Activated CD4-positive, alpha-beta T cell treated with anti-CD3 and anti-CD28 coated beads, Interleukin-2, amount 50 U/mL, for 16 hours (primary cell): ENCODE data around the gene RASD1.

Source experiments
- DNase-seq: peaks from one replicate; pipeline ENCODE4 v3.0.0-alpha.2; 2020

Gene RASD1, protein sequence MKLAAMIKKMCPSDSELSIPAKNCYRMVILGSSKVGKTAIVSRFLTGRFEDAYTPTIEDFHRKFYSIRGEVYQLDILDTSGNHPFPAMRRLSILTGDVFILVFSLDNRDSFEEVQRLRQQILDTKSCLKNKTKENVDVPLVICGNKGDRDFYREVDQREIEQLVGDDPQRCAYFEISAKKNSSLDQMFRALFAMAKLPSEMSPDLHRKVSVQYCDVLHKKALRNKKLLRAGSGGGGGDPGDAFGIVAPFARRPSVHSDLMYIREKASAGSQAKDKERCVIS

GRCh38 chr17:17496189-17497064 is at the start of gene RASD1:
Gene RASD1 (minus strand): TSS chr17:17496395. CDS start chr17:17496181, 214 bp downstream.
- peak; percentile 76 for DNase-seq

GRCh38 chr17:17545984-17546383 is 49.8 kb upstream of the RASD1 start:
- DNase-seq = no peak

DNA sequence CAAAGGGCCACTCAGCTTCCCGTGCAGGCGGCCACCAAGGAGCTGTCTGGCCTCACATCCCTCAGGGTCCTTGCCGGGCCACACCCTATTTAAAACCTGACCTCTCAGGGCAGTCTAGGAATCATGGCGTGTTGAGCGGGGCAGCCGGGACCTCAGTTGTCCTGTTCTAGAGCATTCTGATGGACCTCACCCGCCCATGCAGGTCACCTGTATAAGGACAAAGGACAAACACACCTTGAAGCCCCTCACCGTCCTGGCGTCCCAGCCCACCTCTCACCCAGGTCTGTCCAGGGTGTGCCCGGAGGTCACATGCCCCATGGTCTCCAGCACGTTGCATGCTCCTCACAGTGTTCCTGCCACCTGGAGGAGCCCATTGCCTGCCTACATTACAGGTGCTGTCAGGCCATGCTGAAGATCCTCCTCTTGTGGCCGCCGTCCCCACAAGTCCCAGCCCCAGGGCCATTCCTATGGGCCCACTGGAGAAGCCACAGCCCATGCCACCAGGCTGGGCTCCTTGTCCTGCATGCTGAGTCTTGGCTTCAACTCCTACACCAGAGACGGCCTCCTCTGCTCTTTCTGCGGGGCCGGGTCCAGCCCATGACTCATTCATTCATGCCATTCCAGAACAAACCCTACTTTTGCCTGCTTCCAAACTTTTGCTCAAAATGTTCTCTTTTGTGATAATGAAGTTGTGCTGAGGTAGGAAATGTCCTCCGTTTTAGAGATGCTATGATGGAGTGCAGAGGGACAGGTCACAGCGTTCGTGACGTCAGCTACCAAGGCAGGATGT is 49.0 kb upstream of the RASD1 start:
- DNase-seq = no peak

DNA sequence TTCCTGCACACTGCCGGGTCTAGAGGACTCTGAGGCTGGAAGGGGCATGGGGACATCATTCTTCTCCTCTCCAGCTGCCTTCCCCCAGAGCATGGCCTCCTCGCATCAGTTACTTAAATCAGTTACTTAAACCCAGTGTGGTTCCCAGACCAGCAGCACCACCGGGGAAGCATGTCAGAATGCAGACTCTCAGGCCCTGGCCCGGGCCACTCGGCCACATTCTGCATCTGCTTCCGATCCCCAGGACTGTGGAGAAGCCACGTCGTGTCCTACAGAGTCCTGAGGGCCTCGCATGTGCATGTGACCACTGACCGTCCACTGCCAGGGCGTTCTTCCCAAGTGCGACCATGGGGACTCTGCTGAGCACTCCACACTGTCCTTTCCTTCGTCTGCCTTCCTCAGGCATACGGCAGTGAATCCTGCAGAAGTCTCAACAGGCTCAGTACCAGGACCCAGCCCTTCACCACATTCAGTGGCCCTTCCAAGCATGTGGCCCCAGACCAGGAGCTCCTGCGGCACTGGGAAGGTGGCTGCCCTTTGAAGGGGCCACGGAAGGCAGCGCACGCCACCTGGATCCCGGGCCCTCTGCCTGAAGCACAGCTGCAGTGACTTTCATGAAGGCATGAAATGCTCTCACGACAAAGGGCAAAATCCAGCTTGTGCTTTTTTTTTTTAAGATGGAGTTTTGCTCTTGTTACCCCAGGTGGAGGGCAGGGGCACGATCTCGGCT is 46.9 kb upstream of the RASD1 start:
- no peak for DNase-seq

DNA sequence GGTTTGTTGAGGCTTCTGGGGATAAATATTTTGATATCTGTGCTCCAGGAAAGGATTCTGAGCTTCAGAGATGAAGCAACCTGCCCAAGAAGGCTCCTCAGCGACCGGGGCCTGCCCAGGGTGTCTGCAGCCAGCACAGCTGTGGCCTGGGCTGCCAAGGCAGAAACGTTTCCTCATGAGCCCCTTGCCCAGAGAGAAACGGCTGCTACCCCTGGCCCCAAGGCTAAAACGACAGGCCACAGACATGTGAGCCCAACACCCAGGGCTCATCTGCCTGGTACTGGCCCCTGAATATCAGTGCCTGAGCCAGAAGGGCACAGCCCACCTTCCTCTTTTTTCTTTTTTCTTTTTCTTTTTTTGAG is 45.4 kb upstream of the RASD1 start:
- no peak for DNase-seq

GRCh38 chr17:17540935-17541639 is 44.9 kb upstream of the RASD1 start:
- DNase-seq = no peak

DNA sequence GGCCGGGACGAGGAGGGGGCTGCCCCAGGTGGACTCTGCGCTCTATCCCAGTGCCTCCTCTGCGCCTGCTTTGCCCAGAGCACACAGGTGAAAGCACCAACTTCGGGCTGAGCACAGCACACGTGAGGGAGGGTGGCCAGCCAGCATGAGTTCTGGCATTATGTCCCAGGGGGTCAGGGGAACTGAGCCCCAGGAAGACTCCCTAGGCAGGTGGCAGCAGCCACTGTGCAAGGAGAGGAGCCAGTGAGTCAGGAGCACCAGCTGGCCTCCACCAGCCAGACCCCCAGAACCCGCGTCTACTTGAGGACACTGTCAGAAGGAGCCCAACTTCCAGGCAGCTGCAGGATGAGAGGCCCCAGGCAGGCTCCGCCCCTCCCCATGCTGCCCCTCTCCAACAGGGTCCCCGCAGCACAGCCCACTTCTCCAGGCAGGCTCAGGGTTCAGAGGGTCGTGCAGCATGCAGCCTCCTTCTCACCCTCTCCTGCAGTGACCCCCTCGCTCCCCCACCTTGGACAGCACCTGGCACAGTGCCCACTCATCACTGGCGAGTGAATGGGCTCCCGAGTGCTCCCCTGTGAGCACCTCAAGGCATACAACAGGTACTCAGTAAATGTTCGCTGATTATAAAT is 44.2 kb upstream of the RASD1 start:
- DNase-seq = no peak

DNA sequence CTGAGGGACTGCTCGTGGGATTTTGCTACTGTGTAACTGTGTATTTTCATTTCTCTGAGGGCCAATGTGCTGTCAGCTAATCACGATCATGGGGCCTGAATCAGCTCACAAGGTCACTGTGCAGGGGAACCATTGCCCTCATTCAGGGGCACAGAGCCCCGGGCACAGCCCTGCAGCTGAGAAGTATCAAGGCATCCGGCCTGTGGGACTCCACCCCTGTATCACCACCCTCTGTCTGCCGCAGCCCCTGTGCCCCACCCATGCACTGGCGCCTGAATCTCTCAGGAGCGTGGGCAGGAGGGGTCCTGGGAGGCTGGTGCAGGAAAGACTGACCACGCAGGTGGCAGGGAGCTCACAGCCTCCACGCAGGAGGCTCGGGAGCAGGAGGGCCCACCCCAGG is 43.4 kb upstream of the RASD1 start:
- DNase-seq = no peak

- no peak for DNase-seq
Measured at GRCh38 chr17:17538417-17539391, 42.5 kb upstream of the RASD1 start.

- no peak for DNase-seq
Measured at GRCh38 chr17:17537311-17538099, 41.3 kb upstream of the RASD1 start.

DNA sequence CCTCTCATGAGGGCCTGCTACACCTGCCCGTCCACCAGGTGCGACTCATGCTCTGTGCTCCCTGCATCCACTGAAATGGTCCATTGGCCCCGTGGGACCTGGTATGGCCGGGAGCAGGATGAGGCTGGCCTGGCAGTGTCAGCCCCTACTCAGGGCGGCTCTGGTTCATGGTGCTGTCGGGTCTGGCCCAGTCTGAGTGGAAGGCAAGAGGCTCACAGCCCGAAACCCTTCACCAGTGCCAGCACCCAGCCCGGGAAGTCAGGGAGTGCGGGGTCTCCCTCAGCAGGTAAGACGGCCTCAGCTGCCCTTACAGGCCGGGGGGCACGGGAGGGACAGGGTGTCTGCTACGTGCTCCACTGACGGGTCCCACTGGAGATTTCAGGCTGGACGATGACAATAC is 40.5 kb upstream of the RASD1 start:
- no peak for DNase-seq

DNA sequence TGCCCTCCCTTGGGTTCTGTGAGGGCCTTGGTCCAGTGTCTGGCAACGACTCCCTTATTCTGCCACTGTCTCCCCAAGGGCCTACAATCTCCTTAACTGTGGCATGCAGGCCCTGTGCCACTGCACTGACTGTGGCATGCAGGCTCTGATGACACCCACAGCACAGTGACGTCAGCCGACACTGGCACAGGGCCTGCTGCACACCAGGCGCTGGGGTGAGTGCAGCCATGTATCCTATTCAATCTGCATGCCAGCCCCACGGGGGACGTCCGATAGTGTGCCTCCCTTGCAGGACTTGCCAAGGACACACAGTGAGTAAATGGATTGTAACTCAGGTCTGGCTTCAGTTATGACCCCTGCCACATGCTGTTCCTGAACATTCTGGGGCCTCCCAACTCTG is 39.8 kb upstream of the RASD1 start:
- no peak for DNase-seq

DNA sequence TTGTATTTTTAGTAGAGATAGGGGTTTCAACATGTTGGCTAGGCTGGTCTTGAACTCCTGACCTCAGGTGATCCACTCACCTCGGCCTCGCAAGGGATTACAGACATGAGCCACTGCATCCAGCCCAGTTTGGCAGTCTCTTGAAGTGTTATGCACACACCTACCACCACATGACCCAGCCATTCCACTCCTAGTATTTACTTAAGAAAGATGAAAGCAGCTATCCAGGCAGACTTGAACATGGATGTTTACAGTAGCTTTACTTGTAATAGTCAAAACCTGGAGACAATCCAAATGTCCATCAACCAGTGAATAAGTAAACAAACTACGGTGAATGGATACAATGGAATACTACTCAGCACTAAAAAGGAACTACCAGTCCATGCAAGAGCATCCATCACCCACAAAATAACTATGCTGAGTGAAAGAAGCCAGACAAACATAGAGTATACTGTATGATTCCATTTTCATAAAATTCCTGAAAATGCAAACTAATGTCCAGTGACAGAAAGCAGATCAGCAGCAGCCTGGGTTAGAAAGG is 37.8 kb upstream of the RASD1 start:
- no peak for DNase-seq

DNA sequence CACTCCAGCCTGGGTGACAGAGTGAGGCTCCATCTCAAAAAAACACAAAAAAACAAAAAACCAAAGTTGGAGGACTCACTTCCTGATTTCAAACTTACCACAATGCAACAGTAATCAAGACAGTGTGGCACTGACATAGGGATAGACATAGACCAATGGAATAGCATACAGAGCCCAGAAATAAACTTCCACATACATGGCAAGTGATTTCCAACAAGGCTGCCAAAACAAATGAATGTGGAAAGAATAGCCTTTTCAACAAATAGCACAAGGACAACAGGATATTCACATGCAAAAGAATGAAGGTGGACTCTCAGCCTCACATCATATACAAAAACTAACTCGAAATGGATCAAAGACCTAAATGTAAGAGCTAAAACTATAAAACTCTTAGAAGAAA is 36.8 kb upstream of the RASD1 start:
- no peak for DNase-seq

DNA sequence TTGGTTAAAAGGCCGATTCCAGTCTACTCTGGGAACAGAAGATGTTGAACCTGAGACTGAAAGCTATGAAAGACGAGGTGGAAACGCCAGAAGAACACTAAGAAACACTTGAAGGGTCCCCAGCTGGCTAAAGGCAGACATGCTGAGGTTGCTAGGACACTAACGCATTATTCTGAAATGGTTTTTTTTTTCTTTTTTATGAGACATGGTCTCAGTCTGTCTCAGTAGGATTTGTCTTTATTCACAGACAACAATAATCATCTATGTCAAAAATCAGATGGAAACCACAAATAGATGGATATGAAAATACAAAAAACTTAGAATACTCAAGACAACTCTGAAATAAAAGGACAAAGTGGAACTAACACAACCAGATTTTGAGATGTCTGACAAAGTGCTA is 35.0 kb upstream of the RASD1 start:
- no peak for DNase-seq

GRCh38 chr17:17528696-17529652 is 32.8 kb upstream of the RASD1 start:
- no peak for DNase-seq

DNA sequence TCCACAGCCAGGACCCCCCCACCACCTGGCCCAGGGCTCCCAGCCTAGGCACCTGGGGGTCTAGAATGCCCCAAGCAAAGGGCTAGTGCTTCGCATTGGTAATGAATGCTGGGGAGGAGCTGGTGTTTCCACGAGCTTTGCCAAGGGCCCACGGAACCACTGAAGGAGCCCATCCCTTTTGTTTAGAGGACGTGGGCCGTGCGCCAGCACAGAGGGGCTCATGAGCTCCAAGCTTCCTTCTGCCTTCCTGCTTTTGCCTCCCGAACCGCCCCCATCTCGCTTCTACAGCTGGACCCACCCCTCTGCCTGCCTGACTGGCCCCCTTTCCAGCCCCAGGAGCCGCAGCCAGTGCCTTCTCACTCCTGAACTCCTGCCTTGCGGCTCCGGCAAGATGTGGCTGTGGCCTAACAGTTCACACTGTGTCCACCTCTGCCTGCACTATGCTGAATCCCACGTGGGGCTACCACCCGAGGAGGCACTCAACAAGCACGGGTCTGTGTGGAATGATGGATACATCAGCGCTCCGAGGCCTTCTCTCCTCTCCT is 31.8 kb upstream of the RASD1 start:
- no peak for DNase-seq

DNA sequence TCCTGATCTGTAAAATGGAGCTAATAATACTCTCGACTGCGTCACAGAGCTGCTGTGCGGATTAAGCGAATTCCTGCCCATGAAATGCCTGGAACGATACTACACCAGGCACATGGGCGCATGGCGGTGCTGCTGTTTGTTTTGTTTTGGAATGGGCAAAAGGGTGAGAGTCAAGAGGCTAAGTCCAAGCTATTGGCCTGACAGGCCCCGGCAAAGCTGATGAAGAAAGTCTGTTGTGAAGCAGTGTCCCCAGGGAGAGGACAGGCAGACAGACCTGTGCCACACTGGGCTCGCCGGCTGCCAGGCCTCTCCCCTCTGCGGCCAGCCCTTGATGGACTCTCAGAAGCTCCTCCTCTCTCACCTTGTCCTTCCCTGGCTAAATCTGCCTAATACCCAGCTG is 31.3 kb upstream of the RASD1 start:
- no peak for DNase-seq
